Measurements from ENCODE around the gene WDR89.
A peak's percentile ranks its signal among the peaks of the same experiment; 100 is the strongest.

The WDR89 gene, protein sequence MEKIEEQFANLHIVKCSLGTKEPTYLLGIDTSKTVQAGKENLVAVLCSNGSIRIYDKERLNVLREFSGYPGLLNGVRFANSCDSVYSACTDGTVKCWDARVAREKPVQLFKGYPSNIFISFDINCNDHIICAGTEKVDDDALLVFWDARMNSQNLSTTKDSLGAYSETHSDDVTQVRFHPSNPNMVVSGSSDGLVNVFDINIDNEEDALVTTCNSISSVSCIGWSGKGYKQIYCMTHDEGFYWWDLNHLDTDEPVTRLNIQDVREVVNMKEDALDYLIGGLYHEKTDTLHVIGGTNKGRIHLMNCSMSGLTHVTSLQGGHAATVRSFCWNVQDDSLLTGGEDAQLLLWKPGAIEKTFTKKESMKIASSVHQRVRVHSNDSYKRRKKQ
- long read RNA-seq, partial matches to known transcripts = 0 of 26 reads
- long read RNA-seq, other reads (novel, unspliced or antisense) = 20 of 26 reads

DNA sequence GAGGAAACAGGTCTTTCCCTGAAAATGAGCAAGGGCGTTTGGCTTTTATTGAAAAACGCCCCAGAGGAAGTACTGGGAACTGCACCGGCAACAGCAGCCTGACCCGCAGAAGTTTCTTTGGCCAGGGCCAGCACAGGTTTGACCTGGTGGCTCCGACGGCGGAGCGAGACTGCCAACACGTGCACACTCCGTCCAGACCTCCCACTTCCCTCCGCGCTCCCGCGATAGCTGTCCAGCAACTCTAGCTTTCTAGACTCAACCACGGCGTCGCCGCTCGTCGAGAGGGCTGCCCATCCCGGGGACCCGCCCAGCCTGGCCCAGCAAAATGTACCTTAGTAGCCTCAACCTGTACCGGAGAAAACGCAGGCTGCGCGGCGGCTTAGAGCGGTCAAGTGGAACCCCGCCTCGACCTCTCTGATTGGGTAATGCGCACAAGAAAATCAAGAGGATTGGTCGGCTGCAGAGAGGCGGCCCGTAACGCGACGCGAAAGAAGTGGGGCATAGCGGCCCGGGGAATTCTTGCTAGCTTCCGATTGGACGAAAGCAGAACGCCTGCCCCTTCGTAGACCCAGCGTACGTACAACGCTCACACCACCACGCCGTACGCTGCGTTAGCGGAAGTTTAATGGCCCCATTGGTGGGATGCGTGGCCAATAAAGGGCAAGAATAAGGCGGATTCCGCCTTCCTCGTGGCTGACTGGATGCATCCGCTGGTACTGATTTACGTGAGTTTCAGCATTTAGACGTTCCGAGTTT is at the start of gene WDR89:
Gene WDR89 (minus strand): TSS at position 399 of the 756 bp plus-strand sequence. CDS start 41,929 bp downstream, outside the sequence.
- peak within 1 kb of the TSS; percentile 64 for H3K4me3 ChIP-seq (replicated peaks; ENCODE audit: insufficient read depth, low read length)
- peak within 1 kb of the TSS; percentile 88 for H3K27ac ChIP-seq (replicated peaks)
- no peak; the same call in 1 of the 2 replicates for TF ChIP-seq GABPA (IDR thresholded peaks at IDR 0.05; ENCODE audit: low read depth)
- TF ChIP-seq, protein P1, sequence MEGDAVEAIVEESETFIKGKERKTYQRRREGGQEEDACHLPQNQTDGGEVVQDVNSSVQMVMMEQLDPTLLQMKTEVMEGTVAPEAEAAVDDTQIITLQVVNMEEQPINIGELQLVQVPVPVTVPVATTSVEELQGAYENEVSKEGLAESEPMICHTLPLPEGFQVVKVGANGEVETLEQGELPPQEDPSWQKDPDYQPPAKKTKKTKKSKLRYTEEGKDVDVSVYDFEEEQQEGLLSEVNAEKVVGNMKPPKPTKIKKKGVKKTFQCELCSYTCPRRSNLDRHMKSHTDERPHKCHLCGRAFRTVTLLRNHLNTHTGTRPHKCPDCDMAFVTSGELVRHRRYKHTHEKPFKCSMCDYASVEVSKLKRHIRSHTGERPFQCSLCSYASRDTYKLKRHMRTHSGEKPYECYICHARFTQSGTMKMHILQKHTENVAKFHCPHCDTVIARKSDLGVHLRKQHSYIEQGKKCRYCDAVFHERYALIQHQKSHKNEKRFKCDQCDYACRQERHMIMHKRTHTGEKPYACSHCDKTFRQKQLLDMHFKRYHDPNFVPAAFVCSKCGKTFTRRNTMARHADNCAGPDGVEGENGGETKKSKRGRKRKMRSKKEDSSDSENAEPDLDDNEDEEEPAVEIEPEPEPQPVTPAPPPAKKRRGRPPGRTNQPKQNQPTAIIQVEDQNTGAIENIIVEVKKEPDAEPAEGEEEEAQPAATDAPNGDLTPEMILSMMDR (IDR thresholded peaks at IDR 0.05; ENCODE audit: insufficient read depth, low read length) = peak; percentile 63
- peak; percentile 77; the same call in 1 of the 2 replicates for TF ChIP-seq POLR2AphosphoS5 (IDR thresholded peaks at IDR 0.05; ENCODE audit: low read depth)
- TF ChIP-seq SPI1 (IDR thresholded peaks at IDR 0.05; ENCODE audit: borderline replicate concordance, low read depth) = 0 out of 2 replicates have a peak, but pooled peaks have one; percentile 37
- TF ChIP-seq, protein P2, sequence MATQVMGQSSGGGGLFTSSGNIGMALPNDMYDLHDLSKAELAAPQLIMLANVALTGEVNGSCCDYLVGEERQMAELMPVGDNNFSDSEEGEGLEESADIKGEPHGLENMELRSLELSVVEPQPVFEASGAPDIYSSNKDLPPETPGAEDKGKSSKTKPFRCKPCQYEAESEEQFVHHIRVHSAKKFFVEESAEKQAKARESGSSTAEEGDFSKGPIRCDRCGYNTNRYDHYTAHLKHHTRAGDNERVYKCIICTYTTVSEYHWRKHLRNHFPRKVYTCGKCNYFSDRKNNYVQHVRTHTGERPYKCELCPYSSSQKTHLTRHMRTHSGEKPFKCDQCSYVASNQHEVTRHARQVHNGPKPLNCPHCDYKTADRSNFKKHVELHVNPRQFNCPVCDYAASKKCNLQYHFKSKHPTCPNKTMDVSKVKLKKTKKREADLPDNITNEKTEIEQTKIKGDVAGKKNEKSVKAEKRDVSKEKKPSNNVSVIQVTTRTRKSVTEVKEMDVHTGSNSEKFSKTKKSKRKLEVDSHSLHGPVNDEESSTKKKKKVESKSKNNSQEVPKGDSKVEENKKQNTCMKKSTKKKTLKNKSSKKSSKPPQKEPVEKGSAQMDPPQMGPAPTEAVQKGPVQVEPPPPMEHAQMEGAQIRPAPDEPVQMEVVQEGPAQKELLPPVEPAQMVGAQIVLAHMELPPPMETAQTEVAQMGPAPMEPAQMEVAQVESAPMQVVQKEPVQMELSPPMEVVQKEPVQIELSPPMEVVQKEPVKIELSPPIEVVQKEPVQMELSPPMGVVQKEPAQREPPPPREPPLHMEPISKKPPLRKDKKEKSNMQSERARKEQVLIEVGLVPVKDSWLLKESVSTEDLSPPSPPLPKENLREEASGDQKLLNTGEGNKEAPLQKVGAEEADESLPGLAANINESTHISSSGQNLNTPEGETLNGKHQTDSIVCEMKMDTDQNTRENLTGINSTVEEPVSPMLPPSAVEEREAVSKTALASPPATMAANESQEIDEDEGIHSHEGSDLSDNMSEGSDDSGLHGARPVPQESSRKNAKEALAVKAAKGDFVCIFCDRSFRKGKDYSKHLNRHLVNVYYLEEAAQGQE (IDR thresholded peaks at IDR 0.05; ENCODE audit: insufficient replicate concordance, low read depth) = peak; percentile 72
- DNase-seq (ENCODE audit: low read depth in 1 of 2, low spot score in 1 of 2) = peak; percentile 98 to 99
- H3K27me3 ChIP-seq (ENCODE audit: insufficient read depth, poor library complexity, severe bottlenecking) = no peaks in the 10 kb centered on the region

DNA sequence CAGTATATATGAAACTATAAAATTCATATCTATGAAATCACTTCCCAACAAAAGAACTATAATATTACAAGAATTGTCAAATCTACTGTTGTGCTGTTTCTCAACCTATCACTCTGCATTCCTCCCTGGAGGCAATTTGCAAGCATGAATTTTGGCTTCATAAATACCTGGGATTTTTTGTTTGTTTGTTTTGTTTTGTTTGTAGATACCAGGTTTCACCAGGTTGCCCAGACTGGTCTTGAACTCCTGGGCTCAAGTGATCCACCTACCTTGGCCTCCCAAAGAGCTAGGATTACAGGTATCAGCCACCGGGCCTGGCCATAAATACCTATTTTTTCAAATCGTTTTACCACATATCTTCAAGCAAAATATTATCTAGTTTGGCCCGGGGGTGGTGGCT is 47.5 kb upstream of the WDR89 start:
- DNase-seq (ENCODE audit: low read depth in 1 of 2, low spot score in 1 of 2) = no peak

DNA sequence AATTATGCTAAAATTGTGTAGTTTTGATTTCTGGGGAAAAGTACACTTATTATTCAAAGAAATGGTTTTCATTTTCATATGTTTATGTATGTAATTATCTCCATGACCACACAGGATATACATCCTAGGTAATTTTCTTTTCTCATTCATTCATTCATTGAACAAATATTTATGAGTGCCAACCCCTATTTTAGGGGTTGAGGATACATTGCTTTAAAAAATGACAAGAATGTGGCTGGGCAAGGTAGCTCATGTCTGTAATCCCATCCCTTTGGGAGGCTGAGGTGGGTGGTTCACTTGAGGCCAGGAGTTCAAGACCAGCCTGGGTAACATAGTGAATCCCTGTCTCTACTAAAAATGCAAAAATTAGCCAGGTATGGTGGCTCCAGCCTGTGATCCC is 45.3 kb upstream of the WDR89 start:
- H3K4me3 ChIP-seq (replicated peaks; ENCODE audit: insufficient read depth, low read length) = no peak overlapping the region
- no peak overlapping the region for H3K27ac ChIP-seq (replicated peaks)
- DNase-seq (ENCODE audit: low read depth in 1 of 2, low spot score in 1 of 2) = no peak
- no peaks in the 10 kb centered on the region for H3K27me3 ChIP-seq (ENCODE audit: insufficient read depth, poor library complexity, severe bottlenecking)
- TF ChIP-seq GABPA (IDR thresholded peaks at IDR 0.05; ENCODE audit: low read depth) (no peak), SPI1 (IDR thresholded peaks at IDR 0.05; ENCODE audit: borderline replicate concordance, low read depth) (no peak), POLR2AphosphoS5 (IDR thresholded peaks at IDR 0.05; ENCODE audit: low read depth) (no peak)
- TF ChIP-seq, protein P2 (IDR thresholded peaks at IDR 0.05; ENCODE audit: insufficient replicate concordance, low read depth) = no peak
- TF ChIP-seq, protein P1 (IDR thresholded peaks at IDR 0.05; ENCODE audit: insufficient read depth, low read length) = no peak

More for the DNA sequence above, 47.5 kb upstream of the WDR89 start:
- no peak overlapping the region for H3K27ac ChIP-seq (replicated peaks)
- no peaks in the 10 kb centered on the region for H3K27me3 ChIP-seq (ENCODE audit: insufficient read depth, poor library complexity, severe bottlenecking)
- H3K4me3 ChIP-seq (replicated peaks; ENCODE audit: insufficient read depth, low read length) = no peak overlapping the region
- no peak for TF ChIP-seq SPI1 (IDR thresholded peaks at IDR 0.05; ENCODE audit: borderline replicate concordance, low read depth)
- no peak for TF ChIP-seq GABPA (IDR thresholded peaks at IDR 0.05; ENCODE audit: low read depth)
- TF ChIP-seq, protein P2 (IDR thresholded peaks at IDR 0.05; ENCODE audit: insufficient replicate concordance, low read depth) = no peak
- TF ChIP-seq, protein P1 (IDR thresholded peaks at IDR 0.05; ENCODE audit: insufficient read depth, low read length) = no peak
- TF ChIP-seq POLR2AphosphoS5 (IDR thresholded peaks at IDR 0.05; ENCODE audit: low read depth) = no peak
